ENCODE measurements around the gene RNF213. TPM values are rescaled to one million over a fixed set of nuclear protein-coding genes. Genes with fewer than 3 reads are reported as not detected.

The RNF213 gene
- total RNA-seq, 1 experiment from 2014 or later: 70.5 TPM

DNA sequence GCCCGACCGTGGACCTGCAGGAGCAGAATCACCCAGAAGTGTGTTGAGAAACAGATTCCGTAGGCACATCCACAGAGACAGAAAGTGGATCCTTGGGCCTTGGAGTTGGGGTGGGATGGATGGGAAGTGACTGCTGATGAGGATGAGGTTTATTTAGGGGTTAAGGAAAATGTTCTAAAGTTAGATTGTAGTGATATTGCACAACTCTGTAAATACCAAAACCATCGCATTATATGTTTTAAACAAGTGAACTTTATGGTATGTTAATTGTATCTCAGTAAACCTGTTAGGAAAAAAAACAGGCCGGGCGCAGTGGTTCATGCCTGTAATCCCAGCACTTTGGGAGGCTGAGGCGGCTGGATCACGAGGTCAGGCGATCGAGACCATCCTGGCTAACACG is 157.9 kb downstream of the RNF213 start:
- no peaks in the 10 kb centered on the region for H3K9me3 Mint-ChIP-seq
- no peak overlapping the region for H3K4me3 Mint-ChIP-seq
- H3K27ac Mint-ChIP-seq: no peak overlapping the region
- DNase-seq (ENCODE audit: low spot score) (no peak), ATAC-seq (no peak)
- POLR2A ChIA-PET: no interaction called here
- TF ChIP-seq OVOL2 (CRISPR knock-in tag; IDR thresholded peaks at IDR 0.05; ENCODE audit: borderline replicate concordance) (no peak), CBFB (CRISPR knock-in tag; IDR thresholded peaks at IDR 0.05; ENCODE audit: low read depth) (no peak), SOX15 (CRISPR knock-in tag; IDR thresholded peaks at IDR 0.05) (no peak), NFE2L1 (CRISPR knock-in tag; IDR thresholded peaks at IDR 0.05) (no peak), TP53 (CRISPR knock-in tag; IDR thresholded peaks at IDR 0.05) (no peak), ZNF263 (CRISPR knock-in tag; IDR thresholded peaks at IDR 0.05; ENCODE audit: low read depth) (no peak), TEAD1 (CRISPR knock-in tag; IDR thresholded peaks at IDR 0.05) (no peak)
- H3K4me1 Mint-ChIP-seq: peaks cover 9% of the 10 kb centered on the region
- H3K27me3 Mint-ChIP-seq (ENCODE audit: low read depth): peaks cover 13% of the 10 kb centered on the region
- CTCF ChIA-PET: no interaction called here
- H3K36me3 Mint-ChIP-seq: peaks cover 6% of the 10 kb centered on the region; the same call in 1 of the 2 replicates

- Mint-ChIP-seq H3K9me3 (no peaks in the 10 kb centered on the region), H3K4me1 (peaks cover 5% of the 10 kb centered on the region), H3K27me3 (ENCODE audit: low read depth) (peaks cover 7% of the 10 kb centered on the region), H3K4me3 (no peak overlapping the region), H3K36me3 (peaks cover 6% of the 10 kb centered on the region; the same call in 1 of the 2 replicates), H3K27ac (no peak overlapping the region)
- POLR2A ChIA-PET: interaction anchor here (0.6 kb wide), 2 partner anchors 142 to 1410 kb away, joined by 3 to 4 read pairs; partner anchors contain the start of gene CANT1
- DNase-seq (ENCODE audit: low spot score) (no peak), ATAC-seq (no peak)
- CTCF ChIA-PET: interaction anchor here (1.4 kb wide), 1 partner anchor 57 kb away, joined by 3 read pairs; no protein-coding TSS in a partner anchor
- TF ChIP-seq PREB (CRISPR knock-in tag; IDR thresholded peaks at IDR 0.05; ENCODE audit: borderline replicate concordance) (no peak), ZBTB43 (CRISPR knock-in tag; IDR thresholded peaks at IDR 0.05) (no peak), PRRX2 (CRISPR knock-in tag; IDR thresholded peaks at IDR 0.05) (no peak), ZNF671 (CRISPR knock-in tag; IDR thresholded peaks at IDR 0.05) (no peak), MYBL2 (CRISPR knock-in tag; IDR thresholded peaks at IDR 0.05) (no peak), CBFB (CRISPR knock-in tag; IDR thresholded peaks at IDR 0.05; ENCODE audit: low read depth) (no peak), CREB1 (CRISPR knock-in tag; IDR thresholded peaks at IDR 0.05) (no peak), E2F5 (CRISPR knock-in tag; IDR thresholded peaks at IDR 0.05) (no peak), ZNF281 (CRISPR knock-in tag; IDR thresholded peaks at IDR 0.05) (no peak), ZNF232 (CRISPR knock-in tag; IDR thresholded peaks at IDR 0.05) (no peak), TEAD1 (CRISPR knock-in tag; IDR thresholded peaks at IDR 0.05) (no peak)
- TF ChIP-seq, protein P1, sequence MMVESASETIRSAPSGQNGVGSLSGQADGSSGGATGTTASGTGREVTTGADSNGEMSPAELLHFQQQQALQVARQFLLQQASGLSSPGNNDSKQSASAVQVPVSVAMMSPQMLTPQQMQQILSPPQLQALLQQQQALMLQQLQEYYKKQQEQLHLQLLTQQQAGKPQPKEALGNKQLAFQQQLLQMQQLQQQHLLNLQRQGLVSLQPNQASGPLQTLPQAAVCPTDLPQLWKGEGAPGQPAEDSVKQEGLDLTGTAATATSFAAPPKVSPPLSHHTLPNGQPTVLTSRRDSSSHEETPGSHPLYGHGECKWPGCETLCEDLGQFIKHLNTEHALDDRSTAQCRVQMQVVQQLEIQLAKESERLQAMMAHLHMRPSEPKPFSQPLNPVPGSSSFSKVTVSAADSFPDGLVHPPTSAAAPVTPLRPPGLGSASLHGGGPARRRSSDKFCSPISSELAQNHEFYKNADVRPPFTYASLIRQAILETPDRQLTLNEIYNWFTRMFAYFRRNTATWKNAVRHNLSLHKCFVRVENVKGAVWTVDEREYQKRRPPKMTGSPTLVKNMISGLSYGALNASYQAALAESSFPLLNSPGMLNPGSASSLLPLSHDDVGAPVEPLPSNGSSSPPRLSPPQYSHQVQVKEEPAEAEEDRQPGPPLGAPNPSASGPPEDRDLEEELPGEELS (CRISPR knock-in tag; IDR thresholded peaks at IDR 0.05): no peak
- TF ChIP-seq, protein P2, sequence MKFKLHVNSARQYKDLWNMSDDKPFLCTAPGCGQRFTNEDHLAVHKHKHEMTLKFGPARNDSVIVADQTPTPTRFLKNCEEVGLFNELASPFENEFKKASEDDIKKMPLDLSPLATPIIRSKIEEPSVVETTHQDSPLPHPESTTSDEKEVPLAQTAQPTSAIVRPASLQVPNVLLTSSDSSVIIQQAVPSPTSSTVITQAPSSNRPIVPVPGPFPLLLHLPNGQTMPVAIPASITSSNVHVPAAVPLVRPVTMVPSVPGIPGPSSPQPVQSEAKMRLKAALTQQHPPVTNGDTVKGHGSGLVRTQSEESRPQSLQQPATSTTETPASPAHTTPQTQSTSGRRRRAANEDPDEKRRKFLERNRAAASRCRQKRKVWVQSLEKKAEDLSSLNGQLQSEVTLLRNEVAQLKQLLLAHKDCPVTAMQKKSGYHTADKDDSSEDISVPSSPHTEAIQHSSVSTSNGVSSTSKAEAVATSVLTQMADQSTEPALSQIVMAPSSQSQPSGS (CRISPR knock-in tag; IDR thresholded peaks at IDR 0.05; ENCODE audit: borderline replicate concordance, low read depth): no peak
- TF ChIP-seq, protein P3, sequence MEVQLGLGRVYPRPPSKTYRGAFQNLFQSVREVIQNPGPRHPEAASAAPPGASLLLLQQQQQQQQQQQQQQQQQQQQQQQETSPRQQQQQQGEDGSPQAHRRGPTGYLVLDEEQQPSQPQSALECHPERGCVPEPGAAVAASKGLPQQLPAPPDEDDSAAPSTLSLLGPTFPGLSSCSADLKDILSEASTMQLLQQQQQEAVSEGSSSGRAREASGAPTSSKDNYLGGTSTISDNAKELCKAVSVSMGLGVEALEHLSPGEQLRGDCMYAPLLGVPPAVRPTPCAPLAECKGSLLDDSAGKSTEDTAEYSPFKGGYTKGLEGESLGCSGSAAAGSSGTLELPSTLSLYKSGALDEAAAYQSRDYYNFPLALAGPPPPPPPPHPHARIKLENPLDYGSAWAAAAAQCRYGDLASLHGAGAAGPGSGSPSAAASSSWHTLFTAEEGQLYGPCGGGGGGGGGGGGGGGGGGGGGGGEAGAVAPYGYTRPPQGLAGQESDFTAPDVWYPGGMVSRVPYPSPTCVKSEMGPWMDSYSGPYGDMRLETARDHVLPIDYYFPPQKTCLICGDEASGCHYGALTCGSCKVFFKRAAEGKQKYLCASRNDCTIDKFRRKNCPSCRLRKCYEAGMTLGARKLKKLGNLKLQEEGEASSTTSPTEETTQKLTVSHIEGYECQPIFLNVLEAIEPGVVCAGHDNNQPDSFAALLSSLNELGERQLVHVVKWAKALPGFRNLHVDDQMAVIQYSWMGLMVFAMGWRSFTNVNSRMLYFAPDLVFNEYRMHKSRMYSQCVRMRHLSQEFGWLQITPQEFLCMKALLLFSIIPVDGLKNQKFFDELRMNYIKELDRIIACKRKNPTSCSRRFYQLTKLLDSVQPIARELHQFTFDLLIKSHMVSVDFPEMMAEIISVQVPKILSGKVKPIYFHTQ (CRISPR knock-in tag; IDR thresholded peaks at IDR 0.05): no peak
- TF ChIP-seq, protein P4, sequence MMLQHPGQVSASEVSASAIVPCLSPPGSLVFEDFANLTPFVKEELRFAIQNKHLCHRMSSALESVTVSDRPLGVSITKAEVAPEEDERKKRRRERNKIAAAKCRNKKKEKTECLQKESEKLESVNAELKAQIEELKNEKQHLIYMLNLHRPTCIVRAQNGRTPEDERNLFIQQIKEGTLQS (CRISPR knock-in tag; conservative IDR thresholded peaks at IDR 0.05): no peak
These were observed 158.6 kb downstream of the RNF213 start for GRCh38 chr17:80419255-80419654.

Data from WTC11 (cell line).